Activated CD4-positive, alpha-beta T cell treated with anti-CD3 and anti-CD28 coated beads for 48 hours (primary cell): ENCODE results near the gene ERP44.
"Not testable (repeated sequence)": the region's sequence is repeated elsewhere in the genome, so short reads cannot be mapped to it uniquely, and the experiment has no call there.

Experiments used
- DNase-seq: peaks from one replicate; pipeline ENCODE4 v3.0.0-alpha.2; 2020

The ERP44 gene

DNA sequence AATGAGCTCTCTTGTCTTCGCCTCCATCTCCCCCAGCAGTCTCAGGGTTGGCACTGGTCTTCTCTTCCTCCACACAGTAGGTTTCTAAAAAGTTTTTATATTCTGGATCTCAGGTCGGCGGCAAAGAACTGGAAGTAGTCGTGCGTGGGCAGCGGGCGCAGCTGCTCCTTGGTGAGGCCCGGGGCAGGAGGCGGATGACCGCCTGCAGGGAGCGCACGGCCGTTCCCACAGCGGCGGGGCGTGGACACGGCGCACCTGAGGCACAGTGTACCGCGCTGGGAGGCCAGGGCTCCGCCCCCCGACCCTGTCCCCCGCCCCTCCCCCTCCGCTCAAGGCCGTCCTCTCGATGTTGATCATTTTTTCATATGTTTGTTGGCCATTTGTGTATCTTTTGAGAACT is 99.9 kb downstream of the ERP44 start:
- DNase-seq = no peak

GRCh38 chr9:99998266-99998665 is 100.5 kb downstream of the ERP44 start:
- no peak for DNase-seq

- DNase-seq = not testable (repeated sequence)
Measured at GRCh38 chr9:99990508-99990907, 108.3 kb downstream of the ERP44 start.

- DNase-seq = no peak
Measured at GRCh38 chr9:99986642-99987041, 112.2 kb downstream of the ERP44 start.

DNA sequence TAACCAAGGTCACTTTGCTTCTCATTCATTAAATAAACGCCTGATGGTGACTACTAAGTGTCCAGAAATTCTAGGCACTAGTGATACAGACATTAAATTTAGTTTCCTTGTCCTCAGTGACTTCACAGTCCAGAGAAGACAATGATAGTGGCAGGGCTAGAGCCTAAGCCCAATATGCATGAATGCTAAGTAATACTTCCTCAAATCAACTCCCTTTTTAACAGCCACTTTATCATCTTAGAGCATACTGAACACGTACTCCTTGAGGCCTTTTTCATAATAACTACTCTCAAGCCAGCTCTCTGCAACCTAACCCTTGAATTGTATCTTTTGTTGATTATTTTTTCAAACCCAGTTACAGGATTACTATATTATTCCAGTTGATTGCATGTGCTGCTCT is 118.2 kb downstream of the ERP44 start:
- no peak for DNase-seq

- DNase-seq = no peak
Measured at GRCh38 chr9:99978221-99978620, 120.6 kb downstream of the ERP44 start.

- no peak for DNase-seq
Measured at GRCh38 chr9:99977033-99977792, 121.6 kb downstream of the ERP44 start.

- no peak for DNase-seq
Measured at GRCh38 chr9:99973455-99973854, 125.3 kb downstream of the ERP44 start.

GRCh38 chr9:99971410-99971809 is 127.4 kb downstream of the ERP44 start:
- DNase-seq = no peak

DNA sequence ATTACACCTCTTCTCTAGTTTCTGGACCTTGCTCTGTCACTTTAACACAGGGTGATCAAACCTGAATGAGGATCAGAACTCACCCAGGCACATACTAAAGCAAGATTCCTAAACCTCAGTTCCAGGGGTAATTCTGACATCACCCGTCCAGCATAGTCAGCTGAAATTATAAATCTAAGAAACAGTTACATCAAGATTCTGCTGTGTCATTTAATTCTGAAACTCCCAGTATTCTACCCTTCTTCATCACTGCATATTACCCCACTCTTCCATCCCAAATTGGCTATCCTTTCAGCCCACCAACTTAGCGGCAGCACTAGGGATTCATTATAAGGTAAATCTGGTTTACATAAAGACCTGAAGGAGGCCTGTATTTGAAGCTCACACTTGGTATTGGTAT is 128.3 kb downstream of the ERP44 start:
- no peak for DNase-seq

- DNase-seq = no peak
Measured at GRCh38 chr9:99967457-99967856, 131.3 kb downstream of the ERP44 start.

DNA sequence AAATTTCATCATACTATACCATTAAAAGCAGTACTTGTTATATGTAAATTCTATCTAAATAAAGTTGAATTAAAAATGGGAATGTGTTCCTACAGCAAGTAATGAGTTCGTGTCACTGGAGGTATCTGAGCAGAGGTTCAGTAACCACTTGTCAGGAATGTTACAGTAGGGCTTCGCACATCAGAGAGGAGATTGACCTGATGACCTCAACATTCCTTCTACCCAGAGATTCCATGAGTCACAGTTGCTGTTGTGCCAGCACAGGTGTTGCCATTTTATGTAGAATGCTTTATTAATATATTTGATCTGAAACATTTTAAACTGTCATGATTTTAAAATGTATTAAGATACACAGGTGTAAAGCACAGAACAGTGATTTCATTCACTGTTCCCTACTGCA is 132.1 kb downstream of the ERP44 start:
- DNase-seq = no peak

GRCh38 chr9:99966001-99966400 is 132.8 kb downstream of the ERP44 start:
- no peak for DNase-seq

DNA sequence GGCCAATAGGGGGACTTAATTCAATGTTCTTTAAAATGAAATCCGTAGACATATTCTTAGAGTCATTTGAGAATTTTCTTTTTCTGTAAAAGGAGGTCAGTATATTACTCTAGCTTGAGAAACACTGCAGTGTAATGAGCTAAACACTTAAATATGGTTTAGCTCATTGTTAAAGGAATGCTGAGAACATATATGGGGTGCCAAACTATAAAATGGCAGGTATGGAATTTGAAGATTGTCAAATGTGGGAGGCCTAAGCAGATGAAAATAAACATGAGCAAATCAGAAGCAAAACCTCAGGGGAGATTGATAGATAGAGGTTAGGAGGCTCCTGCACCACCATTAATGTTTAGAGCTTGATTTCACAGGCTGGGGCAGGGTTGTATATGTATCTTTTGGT is 134.5 kb downstream of the ERP44 start:
- DNase-seq = no peak

- no peak for DNase-seq
Measured at GRCh38 chr9:99962680-99963261, 136.0 kb downstream of the ERP44 start.

DNA sequence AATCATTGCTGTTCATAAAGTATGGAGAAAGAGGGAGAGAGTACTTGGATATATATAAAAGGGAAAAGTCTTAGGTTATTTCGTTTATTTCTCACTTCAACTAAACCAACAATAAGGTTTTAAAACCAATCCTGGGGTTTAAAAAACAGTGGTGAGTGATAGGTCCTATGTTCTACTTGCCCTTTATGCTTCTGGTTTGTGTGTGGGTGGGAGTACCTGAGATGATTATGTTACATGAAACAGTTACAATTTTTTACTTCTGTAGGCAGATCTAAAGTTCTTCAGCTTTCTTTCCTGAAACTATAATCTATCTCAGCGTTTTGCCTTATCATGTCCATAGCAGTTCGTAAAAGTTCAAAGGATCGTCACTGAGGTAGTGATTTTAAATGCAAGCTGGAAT is 143.2 kb downstream of the ERP44 start:
- no peak for DNase-seq

DNA sequence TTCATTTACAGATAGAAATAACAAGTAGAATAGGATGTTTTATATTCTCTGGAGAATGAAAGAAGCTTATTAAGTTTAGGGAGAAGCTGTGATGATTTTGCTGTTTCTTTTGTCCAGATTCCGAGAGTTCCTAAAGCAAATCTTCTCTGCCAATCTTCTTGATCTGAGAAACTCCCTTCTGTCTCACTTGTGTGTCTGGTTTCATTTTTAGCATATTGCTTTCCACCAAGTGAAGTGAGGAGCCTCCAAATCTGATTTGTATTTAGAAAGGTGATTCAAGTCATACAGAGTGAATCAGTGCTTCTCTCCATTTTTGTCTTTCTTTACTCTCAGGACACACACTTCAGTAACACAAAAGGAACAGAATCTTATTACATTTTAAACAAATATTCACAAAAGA is 144.0 kb downstream of the ERP44 start:
- no peak for DNase-seq

GRCh38 chr9:99953861-99954507 is 144.8 kb downstream of the ERP44 start:
- no peak for DNase-seq

DNA sequence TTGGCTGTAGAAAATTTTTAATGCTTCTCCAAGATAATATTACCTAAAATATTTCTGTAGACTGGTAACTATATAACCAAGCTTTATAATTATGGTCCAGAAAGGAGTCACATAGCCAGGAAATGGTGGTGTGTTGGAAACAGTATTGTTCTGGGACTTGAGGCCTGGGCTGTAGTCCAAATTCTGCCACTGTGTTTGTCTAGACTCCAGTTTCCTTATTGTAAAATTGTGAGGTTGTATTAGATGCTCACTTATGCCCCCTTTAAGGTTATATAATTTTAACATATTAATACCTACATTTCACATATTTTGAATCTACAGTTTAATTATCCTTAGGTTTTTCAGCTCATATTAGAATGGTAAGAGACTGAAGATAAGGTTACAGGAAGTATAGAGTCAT is 149.9 kb downstream of the ERP44 start:
- no peak for DNase-seq

DNA sequence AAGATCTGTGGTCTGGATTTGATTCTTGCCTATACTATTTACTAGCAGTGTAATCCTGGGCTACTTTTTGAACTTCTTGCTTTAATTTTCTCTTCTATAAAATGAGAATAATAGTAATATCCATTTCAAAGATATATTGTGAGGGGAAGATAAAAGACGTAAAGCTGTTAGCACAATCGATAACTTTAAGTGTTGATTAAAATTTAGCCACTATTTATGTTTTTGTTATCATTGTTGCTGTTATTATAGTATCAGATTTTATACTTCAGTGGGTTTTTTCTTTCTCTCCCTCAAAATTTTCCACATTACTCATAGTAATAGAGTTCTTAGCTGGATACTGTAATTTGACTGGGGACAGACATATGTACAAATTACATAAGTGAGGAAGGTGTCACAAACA is 150.3 kb downstream of the ERP44 start:
- no peak for DNase-seq

- DNase-seq = no peak
Measured at GRCh38 chr9:99947395-99947794, 151.4 kb downstream of the ERP44 start.

DNA sequence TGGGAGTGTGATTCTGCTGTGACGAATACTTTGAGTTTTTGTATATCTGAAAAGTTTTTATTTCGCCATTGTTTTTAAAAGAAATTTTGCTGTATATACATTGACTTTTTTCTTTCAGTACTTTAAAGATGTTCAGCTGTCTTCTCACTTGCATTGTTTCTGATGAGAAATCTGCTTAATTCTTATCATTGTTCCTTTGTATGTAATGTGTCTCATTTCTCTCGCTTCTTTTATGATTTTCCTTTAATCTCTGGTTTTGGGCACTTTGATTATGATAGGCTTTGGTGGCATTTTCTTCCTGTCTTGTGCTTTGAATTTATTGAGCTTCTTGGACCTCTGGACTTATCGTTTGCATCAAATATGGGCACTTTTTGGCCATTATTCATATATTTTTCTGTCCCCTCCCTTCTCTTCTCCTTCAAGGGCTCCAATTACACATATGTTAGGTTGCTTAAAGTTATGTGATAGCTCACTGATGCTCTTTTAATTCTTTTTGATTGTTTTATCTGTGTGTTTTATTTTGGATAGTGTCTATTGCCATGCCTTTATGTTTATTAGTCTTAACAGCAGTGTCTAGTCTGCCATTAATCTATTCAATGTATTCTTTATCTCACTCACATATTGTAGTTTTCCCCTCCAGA is 161.7 kb downstream of the ERP44 start:
- DNase-seq = no peak

DNA sequence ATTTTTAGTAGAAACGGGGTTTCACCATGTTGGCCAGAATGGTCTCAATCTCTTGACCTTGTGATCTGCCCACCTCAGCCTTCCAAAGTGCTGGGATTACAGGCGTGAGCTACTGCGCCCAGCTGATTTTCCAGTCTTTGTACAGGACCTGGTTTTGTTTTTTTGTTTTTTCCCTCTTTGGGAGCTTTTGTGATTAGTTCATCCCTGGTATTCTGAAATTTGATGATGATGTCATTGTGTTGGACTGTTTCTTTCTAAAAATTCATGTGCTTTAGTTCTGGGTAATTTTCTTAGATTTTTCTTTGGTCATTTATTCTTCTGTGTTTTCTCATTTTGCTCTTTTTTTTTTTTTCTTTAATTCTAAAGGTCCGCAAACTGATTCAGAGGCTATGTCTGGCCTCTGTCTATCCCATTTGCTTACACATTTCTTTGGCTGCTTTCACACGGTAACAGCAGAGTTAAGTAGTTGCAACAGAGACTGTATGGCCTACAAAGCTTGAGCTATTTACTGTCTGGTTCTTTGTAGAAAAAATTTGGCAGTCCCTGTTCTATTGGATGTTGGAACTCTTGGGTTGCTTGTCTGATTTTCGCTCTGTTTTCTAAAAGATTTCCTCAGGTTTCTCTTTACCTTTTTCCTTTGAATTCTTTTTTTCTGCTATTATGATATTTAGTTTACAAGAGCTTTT is 167.5 kb downstream of the ERP44 start:
- no peak for DNase-seq
